HG03097 (cell line): Measurements from ENCODE around the gene LRRC39.
"Not testable (repeated sequence)": the region's sequence is repeated elsewhere in the genome, so short reads cannot be mapped to it uniquely, and the experiment has no call there.

Source experiments
- ATAC-seq: cut with Tn5 transposase; IDR thresholded peaks from one replicate; pipeline ENCODE4 v1.9.1; 2021; ENCODE audit not compliant: unreplicated experiment, low FRiP score

The LRRC39 gene

DNA sequence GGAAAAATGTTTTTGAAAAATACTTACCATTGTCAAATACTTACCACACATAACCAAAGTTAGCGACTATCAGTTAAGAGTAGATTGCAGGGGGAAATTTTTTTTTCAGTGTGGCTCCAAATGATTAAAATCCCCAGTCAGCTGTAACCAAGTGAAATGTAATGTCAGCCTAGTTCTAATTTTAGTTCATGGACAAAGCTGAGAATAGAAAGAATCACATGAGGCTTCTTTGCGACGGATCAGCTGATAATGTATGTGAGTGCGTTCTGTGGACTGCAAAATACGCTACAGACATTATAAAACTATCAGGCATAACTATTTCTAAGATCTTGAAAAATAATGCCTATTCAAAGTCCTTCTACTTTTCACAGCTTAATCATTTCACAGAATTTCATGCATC is at the start of gene LRRC39:
Gene LRRC39 (minus strand): TSS at position 166 of the 400 bp plus-strand sequence. CDS start 9,740 bp downstream, outside the sequence.
- ATAC-seq, result no peak

DNA sequence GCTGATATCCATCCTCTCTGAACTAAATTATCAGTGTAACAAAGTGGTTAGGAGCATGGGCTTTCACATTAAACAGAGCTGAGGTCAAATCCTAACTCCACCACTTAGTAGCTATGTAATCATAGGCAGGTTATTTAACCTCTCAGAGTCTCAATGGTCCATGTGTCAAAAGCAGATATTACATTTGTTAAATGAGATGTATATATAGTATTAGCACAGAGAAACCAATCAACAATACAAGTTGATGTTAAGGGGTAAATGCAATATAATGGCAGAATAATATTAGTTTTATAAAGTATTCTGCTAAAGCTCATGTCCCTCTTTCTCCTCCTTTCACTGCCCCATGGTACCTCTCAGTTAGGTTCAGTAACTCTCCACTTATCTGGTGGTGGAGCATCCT is 44.4 kb upstream of the LRRC39 start:
- no peak for ATAC-seq

DNA sequence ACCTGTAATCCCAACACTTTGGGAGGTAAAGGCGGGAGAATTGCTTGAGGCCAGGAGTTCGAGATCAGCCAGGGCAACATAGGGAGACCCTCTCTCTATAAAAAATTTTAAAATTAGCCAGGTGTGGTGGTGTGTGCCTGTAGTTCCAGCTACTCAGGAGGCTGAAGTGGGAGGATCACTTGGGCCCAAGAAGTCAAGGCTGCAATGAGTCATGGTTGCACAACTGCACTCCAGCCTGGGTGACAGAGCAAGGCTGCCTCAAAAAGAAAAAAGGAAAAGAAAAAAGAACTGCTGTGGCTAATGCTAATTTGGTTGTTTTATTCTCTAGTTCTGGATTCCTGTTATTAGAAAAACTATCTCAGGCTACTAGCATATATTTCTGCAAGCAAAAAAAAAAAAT is 41.8 kb upstream of the LRRC39 start:
- ATAC-seq, result no peak

DNA sequence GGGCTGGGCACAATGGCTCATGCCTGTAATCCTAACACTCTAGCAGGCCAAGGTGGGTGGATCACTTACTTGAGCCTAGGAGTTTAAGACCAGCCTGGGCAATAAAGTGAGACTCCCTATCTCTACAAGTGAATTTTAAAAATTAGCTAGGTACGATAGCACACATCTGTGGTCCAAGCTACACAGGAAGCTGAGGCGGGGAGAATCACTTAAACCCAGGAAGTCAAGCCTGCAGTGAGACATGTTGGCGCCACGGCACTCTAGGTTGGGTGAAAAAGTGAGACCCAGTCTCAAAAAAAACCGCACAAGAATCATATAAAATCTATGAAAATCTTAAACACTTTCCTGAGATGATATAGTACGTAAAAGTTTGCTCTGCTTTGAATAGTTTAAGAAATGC is 41.4 kb upstream of the LRRC39 start:
- no peak for ATAC-seq

DNA sequence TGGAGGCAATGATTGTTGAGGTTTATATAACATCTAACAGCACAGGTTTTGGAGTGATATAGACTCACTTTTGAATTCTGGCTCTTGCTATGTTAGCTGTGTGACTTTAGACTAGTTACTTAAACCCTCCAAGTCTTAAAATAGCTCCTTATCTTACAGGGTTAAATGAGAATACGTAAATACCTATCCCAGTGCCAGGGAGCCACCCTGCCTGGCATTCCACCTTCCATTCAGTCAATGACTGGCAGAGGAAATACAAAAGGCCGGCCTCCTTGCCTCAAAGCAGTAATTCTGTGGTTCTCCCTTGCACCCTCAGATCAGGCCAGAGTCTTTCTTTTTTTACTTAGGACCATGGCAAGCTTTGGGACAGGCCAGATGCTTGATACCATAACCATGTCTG is 39.8 kb upstream of the LRRC39 start:
- ATAC-seq, result no peak

DNA sequence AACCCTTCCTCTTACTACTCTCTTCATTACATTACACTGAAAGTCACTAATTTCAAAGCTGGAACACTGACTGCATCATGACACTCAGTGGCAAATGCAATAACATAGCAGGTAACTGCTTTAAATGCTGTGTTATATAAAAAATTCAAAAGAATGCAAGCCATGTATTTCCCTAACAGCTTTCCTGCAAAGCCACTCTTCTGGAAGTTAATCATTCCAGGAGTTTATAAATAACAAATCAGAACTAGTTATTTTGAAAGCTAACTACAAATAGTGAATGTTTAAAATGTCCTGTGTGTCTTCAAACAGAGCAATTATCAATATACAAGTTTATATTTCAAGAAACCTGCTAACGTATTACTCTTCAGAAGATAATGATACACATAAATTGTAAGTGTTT is 37.0 kb upstream of the LRRC39 start:
- ATAC-seq, result no peak

DNA sequence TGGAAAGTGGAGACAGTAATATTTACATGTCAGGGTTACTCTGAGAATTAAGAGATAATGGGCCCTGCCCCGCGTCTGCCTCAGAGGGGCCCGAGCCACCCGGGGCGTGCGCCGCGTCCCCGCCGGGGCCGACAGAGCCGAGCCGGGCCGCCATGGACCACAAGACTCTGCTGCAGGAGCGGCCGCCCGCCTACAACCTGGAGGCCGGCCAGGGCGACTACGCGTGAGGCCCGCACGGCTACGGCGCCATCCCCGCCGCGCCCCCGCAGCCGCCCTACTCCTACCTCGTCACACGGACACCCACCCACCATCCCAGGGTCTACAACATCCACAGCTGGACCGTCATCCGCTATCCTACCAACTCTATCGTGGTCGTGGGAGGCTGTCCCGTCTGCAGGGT is 35.1 kb upstream of the LRRC39 start:
- no peak for ATAC-seq

DNA sequence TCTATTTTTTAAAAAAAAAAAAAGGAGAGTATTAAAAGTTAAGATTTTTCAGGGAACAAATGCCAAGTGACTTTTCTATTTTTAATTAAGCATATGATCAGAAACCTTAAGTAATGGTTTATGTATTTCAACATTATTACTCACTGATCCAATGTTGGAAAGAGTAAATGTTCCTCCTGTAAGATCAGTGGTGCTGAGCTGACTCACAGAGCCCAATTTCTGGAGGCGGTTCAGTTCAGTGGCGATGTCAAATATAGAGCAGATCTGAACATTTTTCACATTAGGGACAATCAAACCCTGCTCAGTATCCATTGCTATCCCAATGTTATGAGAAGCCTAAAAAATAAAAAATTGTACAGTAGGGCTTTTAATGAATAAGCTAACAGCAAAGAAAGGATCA is 28.2 kb upstream of the LRRC39 start:
- ATAC-seq, result no peak

DNA sequence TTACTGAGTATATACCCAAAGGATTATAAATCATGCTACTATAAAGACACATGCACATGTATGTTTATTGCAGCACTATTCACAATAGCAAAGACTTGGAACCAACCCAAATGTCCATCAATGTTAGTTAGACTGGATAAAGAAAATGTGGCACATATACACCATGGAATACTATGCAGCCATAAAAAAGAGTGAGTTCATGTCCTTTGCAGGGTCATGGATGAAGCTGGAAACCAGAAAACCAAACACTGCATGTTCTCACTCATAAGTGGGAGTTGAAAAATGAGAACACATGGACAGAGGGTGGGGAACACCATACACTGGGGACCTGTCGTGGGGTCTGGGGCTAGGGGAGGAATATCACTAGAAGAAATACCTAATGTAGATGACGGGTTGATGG is 27.5 kb upstream of the LRRC39 start:
- ATAC-seq, result not testable (repeated sequence)

DNA sequence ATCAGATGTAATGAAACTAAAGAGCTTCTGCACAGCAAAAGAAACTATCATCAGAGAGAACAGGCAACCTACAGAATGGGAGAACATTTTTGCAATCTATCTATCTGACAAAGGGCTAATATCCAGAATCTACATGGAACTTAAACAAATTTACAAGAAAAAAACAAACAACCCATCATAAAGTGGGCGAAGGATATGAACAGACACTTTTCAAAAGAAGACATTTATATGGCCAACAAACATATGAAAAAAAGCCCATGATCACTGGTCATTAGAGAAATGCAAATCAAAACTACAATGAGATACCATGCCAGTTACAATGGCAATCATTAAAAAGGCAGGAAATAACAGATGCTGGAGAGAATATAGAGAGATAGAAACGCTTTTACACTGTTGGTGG is 27.0 kb upstream of the LRRC39 start:
- not testable (repeated sequence) for ATAC-seq

DNA sequence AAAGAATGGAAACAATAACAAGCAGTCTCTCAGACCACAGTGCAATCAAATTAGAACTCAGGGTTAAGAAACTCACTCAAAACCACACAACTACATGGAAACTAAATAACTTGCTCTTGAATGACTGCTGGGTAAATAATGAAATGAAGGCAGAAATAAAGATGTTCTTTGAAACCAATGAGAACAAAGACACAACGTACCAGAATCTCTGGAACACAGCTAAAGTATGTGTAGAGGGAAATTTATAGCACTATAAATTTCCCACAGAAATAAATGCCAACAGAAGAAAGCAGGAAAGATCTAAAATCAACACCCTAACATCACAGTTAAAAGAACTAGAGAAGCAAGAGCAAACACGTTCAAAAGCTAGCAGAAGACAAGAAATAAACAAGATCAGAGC is 24.6 kb upstream of the LRRC39 start:
- not testable (repeated sequence) for ATAC-seq

DNA sequence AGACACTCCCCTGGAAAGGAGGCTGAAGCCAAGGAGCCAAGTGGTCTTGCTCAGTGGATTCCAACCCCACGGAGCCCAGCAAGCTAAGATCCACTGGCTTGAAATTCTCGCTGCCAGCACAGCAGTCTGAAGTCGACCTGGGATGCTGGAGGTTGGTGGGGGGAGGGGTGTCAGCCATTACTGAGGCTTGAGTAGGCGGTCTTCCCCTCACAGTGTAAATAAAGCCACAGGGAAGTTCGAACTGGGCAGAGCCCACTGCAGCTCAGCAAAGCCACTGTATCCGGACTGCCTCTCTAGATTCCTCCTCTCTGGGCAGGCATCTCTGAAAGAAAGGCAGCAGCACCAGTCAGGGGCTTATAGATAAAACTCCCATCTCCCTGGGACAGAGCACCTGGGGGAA is 22.0 kb upstream of the LRRC39 start:
- not testable (repeated sequence) for ATAC-seq

DNA sequence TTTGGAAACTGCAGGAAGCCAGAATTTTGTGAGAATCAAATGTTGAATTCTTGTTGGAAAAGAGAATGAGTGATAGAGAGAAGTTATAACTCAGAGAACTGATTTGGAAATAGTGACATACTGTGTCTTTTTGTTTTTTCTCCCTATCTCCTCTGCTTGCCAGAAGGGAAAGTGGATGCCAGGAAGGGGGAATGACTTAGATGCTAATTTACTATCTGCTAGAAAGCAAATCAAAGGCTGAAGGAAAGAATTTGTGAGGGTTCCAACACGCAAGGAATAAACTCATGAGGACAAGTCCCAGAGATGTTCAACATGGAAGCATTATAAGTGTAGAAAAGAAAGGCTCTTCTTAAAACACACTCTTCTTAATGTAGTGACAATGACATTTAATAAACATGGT is 20.5 kb upstream of the LRRC39 start:
- ATAC-seq, result no peak

DNA sequence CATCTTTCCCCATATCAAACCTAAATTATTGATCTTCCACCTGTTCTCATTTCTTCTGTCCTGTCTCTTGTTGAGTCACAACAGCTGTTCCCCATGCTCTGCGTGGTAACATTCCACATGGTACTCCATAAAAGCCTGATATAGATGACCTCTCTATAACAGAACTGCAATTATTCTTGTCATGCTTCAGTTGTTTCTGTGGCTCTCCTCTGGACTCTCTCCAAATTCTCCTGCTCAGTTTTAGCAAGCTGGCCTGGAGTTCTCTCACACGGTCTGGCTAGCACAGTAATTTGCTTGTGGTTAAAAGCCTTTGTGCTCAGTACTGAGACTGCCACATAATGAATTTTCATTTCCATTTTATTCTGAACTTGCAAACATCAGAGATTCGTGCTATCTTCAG is 10.6 kb upstream of the LRRC39 start:
- ATAC-seq, result peak; percentile 50

DNA sequence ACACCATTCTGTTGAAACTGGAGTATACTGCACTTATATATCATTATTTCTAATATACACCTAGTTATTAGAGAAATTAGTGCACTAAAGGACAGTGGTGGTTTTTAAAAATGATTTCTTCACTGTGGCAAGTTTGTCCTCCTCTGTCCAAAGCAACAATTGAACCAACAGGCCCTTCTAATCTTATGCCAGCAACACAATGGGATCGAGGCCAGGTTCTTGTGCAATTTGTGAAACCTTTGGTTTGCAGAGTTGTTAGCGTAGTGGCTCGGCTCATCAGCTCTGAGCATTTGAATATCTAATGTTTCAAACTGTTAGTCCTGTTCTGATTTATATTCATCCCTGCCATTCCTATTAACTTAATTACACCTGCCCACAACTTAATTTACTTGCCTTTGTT is 9.9 kb upstream of the LRRC39 start:
- no peak for ATAC-seq

DNA sequence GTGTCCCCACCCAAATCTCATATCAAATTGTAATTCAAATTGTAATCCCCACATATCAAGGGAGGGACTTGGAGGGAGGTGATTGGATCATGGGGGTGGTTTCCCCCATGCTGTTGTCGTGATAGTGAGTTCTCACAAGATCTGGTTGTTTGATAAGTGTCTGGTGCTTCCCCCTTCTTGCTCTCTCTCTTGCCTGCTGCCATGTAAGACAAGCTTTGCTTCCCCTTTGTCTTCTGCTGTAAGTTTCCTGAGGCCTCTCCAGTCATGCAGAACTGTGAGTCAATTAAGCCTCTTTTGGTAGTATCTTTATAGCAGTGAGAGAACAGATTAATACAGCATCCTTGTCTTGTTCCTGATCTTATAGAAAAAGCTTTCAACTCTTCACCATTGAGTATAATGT is 6.5 kb upstream of the LRRC39 start:
- no peak for ATAC-seq

DNA sequence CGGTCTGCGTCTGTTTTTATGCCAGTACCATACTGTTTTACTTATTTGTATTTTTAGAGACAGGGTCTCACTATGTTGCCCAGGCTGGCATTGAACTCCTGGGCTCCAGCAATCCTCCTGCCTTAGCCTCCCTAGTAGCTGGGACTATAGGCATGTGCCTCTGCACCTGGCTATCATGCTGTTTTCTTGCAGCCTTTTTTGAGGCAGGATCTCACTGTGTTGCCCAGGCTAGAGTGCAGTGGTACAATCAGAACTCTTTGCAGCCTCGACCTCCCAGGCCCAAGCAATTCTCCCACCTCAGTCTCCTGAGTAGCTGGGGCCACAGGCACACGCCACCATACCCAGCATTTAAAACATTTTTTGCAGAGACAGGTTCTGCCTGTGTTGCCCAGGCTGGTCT is 5.3 kb upstream of the LRRC39 start:
- no peak for ATAC-seq

DNA sequence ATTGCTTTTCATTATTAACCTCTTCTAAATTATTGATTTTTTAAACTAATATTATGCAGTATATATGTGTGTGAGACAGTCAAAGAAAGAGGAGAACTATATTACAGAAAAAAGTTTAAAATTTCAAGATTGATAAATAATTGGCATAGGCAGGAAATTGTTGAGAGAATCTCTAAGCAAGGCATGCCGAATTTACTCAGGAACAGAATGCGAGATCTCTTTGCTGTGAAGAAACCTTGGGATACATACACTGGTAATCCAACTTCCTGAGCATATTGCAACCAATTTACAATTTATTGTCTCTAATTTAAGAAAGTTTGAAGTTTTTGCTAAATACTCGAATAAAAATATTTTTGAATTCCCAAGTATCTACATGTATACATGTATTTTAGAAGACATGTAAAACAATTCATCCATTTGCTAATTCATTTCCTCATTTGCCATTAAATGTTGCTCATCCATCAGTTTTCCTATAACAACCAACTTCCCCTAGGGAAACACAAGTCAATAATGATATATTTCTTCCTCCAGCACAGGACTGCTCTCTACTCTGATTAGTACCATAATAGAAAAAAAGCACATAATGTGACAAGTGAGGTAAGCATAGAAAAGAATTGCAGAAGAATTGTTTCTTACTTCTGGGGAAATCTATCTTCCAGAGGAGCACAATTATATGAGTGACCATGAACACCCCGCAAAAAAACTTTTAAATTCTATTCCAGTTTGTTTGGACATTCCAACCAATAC is 588 bp downstream of the LRRC39 start:
- no peak for ATAC-seq

DNA sequence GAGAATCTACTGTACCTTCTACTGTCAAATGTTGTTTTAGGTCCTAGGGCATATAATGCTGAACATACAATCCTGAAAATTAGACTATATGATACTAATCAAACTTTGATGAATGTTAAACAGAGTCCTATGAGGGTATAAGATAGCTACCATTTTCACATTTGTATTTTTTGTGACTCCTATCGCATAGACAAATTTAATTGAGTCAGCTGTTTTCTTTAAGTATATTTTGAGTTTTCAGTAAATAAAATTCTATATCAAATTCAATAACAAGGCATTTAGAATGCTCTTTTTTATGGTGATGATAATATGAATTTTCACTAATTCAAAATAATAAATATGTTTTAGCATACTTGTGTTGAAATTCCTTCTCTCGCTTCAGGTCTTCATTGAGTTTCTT is 10.0 kb downstream of the LRRC39 start:
- ATAC-seq, result no peak

DNA sequence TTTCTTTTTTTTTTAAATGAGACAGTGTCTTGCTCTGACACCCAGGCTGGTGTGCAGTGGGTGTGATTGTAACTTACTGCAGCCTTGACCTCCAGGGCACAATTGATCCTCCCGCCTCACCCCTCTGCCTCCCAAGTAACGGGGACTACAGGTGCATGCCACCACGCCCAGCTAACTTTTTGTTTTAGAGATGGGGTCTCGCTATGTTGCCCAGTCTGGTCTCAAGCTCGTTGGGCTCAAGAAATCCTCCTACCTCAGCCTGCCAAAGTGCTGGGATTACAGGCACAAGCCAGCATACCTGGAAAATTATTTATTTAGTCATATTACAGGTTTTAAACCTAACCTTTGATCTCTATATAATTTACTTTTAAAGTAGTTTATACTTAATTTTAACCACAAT is 13.4 kb downstream of the LRRC39 start:
- ATAC-seq, result no peak

DNA sequence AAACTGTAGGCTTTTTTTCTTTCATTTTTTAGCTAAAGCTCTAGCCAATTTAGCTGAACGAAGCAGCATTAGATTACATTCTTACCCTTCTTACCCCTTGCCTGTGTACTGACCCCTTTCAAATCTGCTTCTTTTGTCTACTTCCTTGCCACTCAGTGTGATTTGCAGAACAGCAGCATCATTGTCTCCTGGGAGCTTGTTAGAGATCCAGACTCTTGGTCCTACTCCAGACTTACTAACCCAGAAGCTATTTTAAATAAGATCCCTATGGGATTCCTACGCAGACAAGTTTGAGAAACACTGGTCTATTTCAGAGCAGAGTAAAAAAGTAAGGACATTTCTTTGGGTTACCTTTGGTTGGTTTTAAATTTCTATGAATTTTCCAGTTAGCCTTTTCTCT is 13.8 kb downstream of the LRRC39 start:
- ATAC-seq, result no peak

DNA sequence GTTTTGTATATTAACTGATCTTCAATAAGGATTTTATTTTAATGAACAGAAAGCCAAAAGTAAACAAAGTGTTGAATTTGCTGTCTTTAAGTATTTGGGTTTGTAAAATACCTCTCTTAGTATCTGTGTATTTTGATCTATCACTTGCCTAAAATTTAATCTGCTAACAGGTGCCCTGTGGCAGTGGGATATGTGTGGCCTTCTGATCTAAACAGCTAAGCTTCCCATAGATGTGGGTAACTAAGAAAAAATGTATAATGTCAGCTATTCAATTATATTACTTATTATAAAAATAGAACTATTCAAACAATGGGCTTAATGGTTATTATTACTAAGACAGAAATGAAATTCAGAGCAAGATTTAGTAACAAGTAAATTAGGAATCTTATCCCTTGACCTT is 15.2 kb downstream of the LRRC39 start:
- no peak for ATAC-seq

DNA sequence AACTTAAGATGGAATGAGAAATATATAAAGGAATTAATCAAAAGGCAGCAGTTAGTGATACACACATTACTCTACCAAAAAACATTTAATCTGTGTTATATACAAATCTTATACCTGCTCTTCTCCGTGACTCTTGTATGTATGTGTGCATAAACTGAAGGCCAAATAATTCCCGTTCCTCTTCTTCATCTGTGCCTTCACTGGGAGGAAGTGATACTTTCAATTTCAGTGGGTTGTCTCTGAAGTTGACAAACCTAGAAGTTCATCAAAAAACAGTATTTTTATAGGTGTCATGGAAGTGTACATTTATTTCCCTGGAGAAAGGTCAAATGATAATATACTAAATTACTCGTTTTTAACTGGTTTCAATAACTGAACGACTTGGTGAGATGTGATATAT is 25.8 kb downstream of the LRRC39 start:
- no peak for ATAC-seq
